Lower leg skin (tissue), 3 donors: ENCODE measurements around the gene INTS7.

ENCODE experiments used
- CTCF ChIP-seq, 3 donors: fragments of 450-650 bp; IDR thresholded peaks; one replicate each; pipeline ENCODE4 v1.5.1; 2016; ENCODE audit warnings: antibody characterized with exemption in 3 of 3, mild to moderate bottlenecking in 3 of 3, moderate library complexity in 2 of 3
- POLR2A ChIP-seq, 2 donors: fragments of 450-650 bp; IDR thresholded peaks; one replicate each; pipeline ENCODE4 v1.6.1; 2016 to 2017; ENCODE audit warnings: antibody characterized with exemption in 2 of 2, mild to moderate bottlenecking in 1 of 2, moderate library complexity in 1 of 2

- TF ChIP-seq CTCF (IDR thresholded peaks at IDR 0.05) (no peak), POLR2A (IDR thresholded peaks at IDR 0.05) (no peak)
Measured at GRCh38 chr1:211902624-211903291, 132.6 kb downstream of the INTS7 start.
